Tibial nerve (tissue), 4 donors: Measurements from ENCODE around the gene TPSD1. TPM values are rescaled to one million over a fixed set of nuclear protein-coding genes. Genes with fewer than 3 reads are reported as not detected.
"Not testable (repeated sequence)": the region's sequence is repeated elsewhere in the genome, so short reads cannot be mapped to it uniquely, and the experiment has no call there.

Experiments used
- DNase-seq, 2 donors: peaks; one replicate each; pipeline ENCODE4 v3.0.0-alpha.2; 2019; ENCODE audit warnings: low spot score in 2 of 2
- H3K27ac ChIP-seq, 4 donors: fragments of 200-600 bp; sonication (generic) in 3 of 4; one replicate each; pipeline ENCODE4 v1.5.1; 2017 to 2019; ENCODE audit warnings: mild to moderate bottlenecking in 1 of 4
- H3K27me3 ChIP-seq, 2 donors: fragments of 200-600 bp; sonication (generic) in 1 of 2; one replicate each; pipeline versions ENCODE4 v1.5.1 to v1.6.0; 2017 to 2019
- H3K36me3 ChIP-seq, 3 donors: fragments of 200-600 bp; sonication (generic); one replicate each; pipeline ENCODE4 v1.5.1; 2018 to 2019
- H3K4me1 ChIP-seq, 4 donors: fragments of 200-600 bp; sonication (generic) in 3 of 4; one replicate each; pipeline ENCODE4 v1.5.1; 2017 to 2019
- H3K4me3 ChIP-seq, 4 donors: fragments of 200-600 bp; sonication (generic) in 3 of 4; one replicate each; pipeline ENCODE4 v1.5.1; 2017 to 2019; ENCODE audit warnings: mild to moderate bottlenecking in 1 of 4, moderate library complexity in 1 of 4
- H3K9me3 ChIP-seq, 4 donors: fragments of 200-600 bp; sonication (generic) in 3 of 4; one replicate each; pipeline ENCODE4 v1.5.1; 2017 to 2019
- CTCF ChIP-seq, 5 experiments: fragments of 200-600 bp in 3 of 5; fragments of 450-650 bp in 2 of 5; sonication (generic) in 3 of 5; IDR thresholded peaks; one replicate each; pipeline ENCODE4 v1.5.1; 2016 to 2019; ENCODE audit warnings: antibody characterized with exemption in 5 of 5, mild to moderate bottlenecking in 3 of 5, moderate library complexity in 2 of 5
- EP300 ChIP-seq, 2 donors: sonication (generic); formaldehyde crosslinking; IDR thresholded peaks; one replicate each; pipeline ENCODE4 v1.6.1; 2017; ENCODE audit warnings: antibody characterized with exemption in 2 of 2, mild to moderate bottlenecking in 1 of 2
- POLR2A ChIP-seq, 2 donors: fragments of 450-650 bp; IDR thresholded peaks; one replicate each; pipeline ENCODE4 v1.6.1; 2017; ENCODE audit warnings: antibody characterized with exemption in 2 of 2, mild to moderate bottlenecking in 2 of 2, moderate library complexity in 2 of 2
- WGBS, 2 donors: methylation state at CpG; one replicate each; pipeline ENCODE4 v1.1.5; 2018; 5-methylcytosine and 5-hydroxymethylcytosine counted together
- total RNA-seq, 4 donors: library from RNA; depleted of rRNA; stranded (reverse); fragments of >200 nt; gene quantifications; one replicate each; pipeline ENCODE4 v1.1.0, GENCODE V29; 2016

TPSD1 gene
- total RNA-seq, 4 donors from 2014 or later: 2.7 to 14.0 (median 6.3) TPM; not detected in 1

- peaks cover 0 to 94% of the 10 kb centered on the region in 2 donors for H3K27me3 ChIP-seq
- H3K9me3 ChIP-seq: no peaks in the 10 kb centered on the region
- TF ChIP-seq CTCF (IDR thresholded peaks at IDR 0.05): no peak
- TF ChIP-seq POLR2A (IDR thresholded peaks at IDR 0.05): no peak
- no peak for TF ChIP-seq EP300 (IDR thresholded peaks at IDR 0.05)
- peaks cover 0 to 15% (median 0%) of the 10 kb centered on the region in 4 donors for H3K4me1 ChIP-seq
- DNase-seq: no peak
- no peak overlapping the region for H3K27ac ChIP-seq
- no peaks in the 10 kb centered on the region for H3K36me3 ChIP-seq
- 52 to 53% methylated on average over 28 to 29 of the region's 29 CpGs for WGBS, 2 donors
- no peak overlapping the region for H3K4me3 ChIP-seq
Observed at GRCh38 chr16:1290860-1291575, 35.1 kb downstream of the TPSD1 start.

- 45 to 63% methylated on average over 12 to 17 of the region's 17 CpGs for WGBS, 2 donors
- Histone ChIP-seq H3K36me3 (no peaks in the 10 kb centered on the region), H3K4me1 (peaks cover 0 to 15% (median 0%) of the 10 kb centered on the region in 4 donors), H3K27me3 (peaks cover 0 to 91% of the 10 kb centered on the region in 2 donors), H3K9me3 (no peaks in the 10 kb centered on the region), H3K27ac (no peak overlapping the region), H3K4me3 (no peak overlapping the region)
- TF ChIP-seq EP300 (IDR thresholded peaks at IDR 0.05) (no peak), CTCF (IDR thresholded peaks at IDR 0.05) (no peak)
- no peak for DNase-seq
Observed at GRCh38 chr16:1291576-1291974, 35.7 kb downstream of the TPSD1 start.

- not testable (repeated sequence) for DNase-seq, H3K9me3 ChIP-seq
- 71 to 75% methylated on average over 6 of the region's 6 CpGs for WGBS, 2 donors
Observed at GRCh38 chr16:1292208-1292607, 36.3 kb downstream of the TPSD1 start.

GRCh38 chr16:1292808-1293207, 36.9 kb downstream of the TPSD1 start:
- DNase-seq, H3K27ac ChIP-seq, H3K9me3 ChIP-seq, H3K4me3 ChIP-seq, H3K36me3 ChIP-seq: not testable (repeated sequence)
- 76 to 78% methylated on average over 8 of the region's 8 CpGs for WGBS, 2 donors
- H3K27me3 ChIP-seq: peaks cover 0 to 86% of the 10 kb centered on the region in 2 donors
- H3K4me1 ChIP-seq: peaks cover 0 to 15% (median 0%) of the 10 kb centered on the region in 4 donors

More at GRCh38 chr16:1292208-1292607, 36.3 kb downstream of the TPSD1 start:
- Histone ChIP-seq H3K4me1 (peaks cover 0 to 15% (median 0%) of the 10 kb centered on the region in 4 donors), H3K27me3 (peaks cover 0 to 86% of the 10 kb centered on the region in 2 donors)
- not testable (repeated sequence) for H3K4me3 ChIP-seq, H3K27ac ChIP-seq, H3K36me3 ChIP-seq

- WGBS, 2 donors: 64 to 67% methylated on average over 11 of the region's 11 CpGs
- Histone ChIP-seq H3K9me3 (no peaks in the 10 kb centered on the region), H3K4me3 (no peak overlapping the region), H3K27me3 (peaks cover 0 to 86% of the 10 kb centered on the region in 2 donors), H3K4me1 (peaks cover 0 to 14% (median 0%) of the 10 kb centered on the region in 4 donors), H3K36me3 (no peaks in the 10 kb centered on the region), H3K27ac (no peak overlapping the region)
- no peak for TF ChIP-seq CTCF (IDR thresholded peaks at IDR 0.05)
- TF ChIP-seq POLR2A (IDR thresholded peaks at IDR 0.05): no peak
- TF ChIP-seq EP300 (IDR thresholded peaks at IDR 0.05): no peak
- no peak for DNase-seq
Observed at GRCh38 chr16:1293921-1294656, 38.2 kb downstream of the TPSD1 start.

- Histone ChIP-seq H3K36me3 (no peaks in the 10 kb centered on the region), H3K9me3 (no peaks in the 10 kb centered on the region), H3K27ac (no peak overlapping the region), H3K4me1 (peaks cover 0 to 4% (median under 1%) of the 10 kb centered on the region in 4 donors), H3K27me3 (peaks cover 0 to 86% of the 10 kb centered on the region in 2 donors), H3K4me3 (no peak overlapping the region)
- WGBS, 2 donors: 52 to 61% methylated on average over 5 of the region's 5 CpGs
- no peak for DNase-seq
- no peak for TF ChIP-seq POLR2A (IDR thresholded peaks at IDR 0.05)
- no peak for TF ChIP-seq CTCF (IDR thresholded peaks at IDR 0.05)
- TF ChIP-seq EP300 (IDR thresholded peaks at IDR 0.05): no peak
Observed at GRCh38 chr16:1295465-1295864, 39.6 kb downstream of the TPSD1 start.

GRCh38 chr16:1296688-1297017, 40.8 kb downstream of the TPSD1 start:
- 79 to 80% methylated on average over 8 of the region's 8 CpGs for WGBS, 2 donors
- not testable (repeated sequence) for H3K36me3 ChIP-seq, H3K9me3 ChIP-seq, H3K27ac ChIP-seq, H3K4me3 ChIP-seq, DNase-seq
- H3K27me3 ChIP-seq: peaks cover 0 to 86% of the 10 kb centered on the region in 2 donors
- H3K4me1 ChIP-seq: peaks cover 0 to 11% (median 4%) of the 10 kb centered on the region in 4 donors
